Mucosa of descending colon (tissue), 3 donors: ENCODE measurements around the gene RETN. TPM values are rescaled to one million over a fixed set of nuclear protein-coding genes. Genes with fewer than 3 reads are reported as not detected.

Source experiments
- ATAC-seq: fragments of 200-7000 bp; cut with Tn5 transposase; one replicate; pipeline ENCODE4 v1.9.1; 2020; ENCODE audit warnings: mild to moderate bottlenecking, moderate library complexity
- DNase-seq, 3 donors: peaks; one replicate each; pipeline ENCODE4 v3.0.0-alpha.2; 2020
- H3K36me3 ChIP-seq: fragments of 200-600 bp; one replicate; pipeline ENCODE4 v1.8.0; 2021; ENCODE audit warnings: low read depth, mild to moderate bottlenecking
- H3K4me1 ChIP-seq: fragments of 200-600 bp; one replicate; pipeline ENCODE4 v1.8.0; 2021; ENCODE audit warnings: low read depth, mild to moderate bottlenecking
- H3K4me3 ChIP-seq: fragments of 200-600 bp; one replicate; pipeline ENCODE4 v1.8.0; 2021; ENCODE audit warnings: mild to moderate bottlenecking
- H3K9me3 ChIP-seq: fragments of 200-600 bp; one replicate; pipeline ENCODE4 v1.8.0; 2021; ENCODE audit warnings: mild to moderate bottlenecking
- CTCF ChIP-seq: fragments of 200-600 bp; IDR thresholded peaks from one replicate; pipeline ENCODE4 v1.8.0; 2022; ENCODE audit warnings: antibody characterized with exemption, mild to moderate bottlenecking
- intact Hi-C, 2 donors: fragments of 100-400 bp; cut with DNase I in 1 of 2; cut with micrococcal nuclease in 1 of 2; formaldehyde crosslinking; loops; one replicate each; pipeline versions ENCODE4 v1.11.0 to v1.11.1; 2022; cut with DNase I, micrococcal nuclease
- total RNA-seq, 3 donors: library from RNA; stranded (reverse); fragmentation: NEBNext Ultra II Directional in 2 of 3; extraction: Animal tissue kit (Norgen Biotek cat#: 25700) in 2 of 3; gene quantifications; one replicate each; pipeline versions ENCODE4 v1.2.1 to v1.2.4, GENCODE V29; 2021 to 2023
- donor health status: DM: no; HTN: no; CAD: no; lungs with moderate emphysema.
- donor health status: DM: no; HTN: no; CAD: no.
- donor health status: DM: no; HTN: yes; CAD: no.

RETN gene
- total RNA-seq, 3 donors from 2014 or later = not detected

GRCh38 chr19:7692417-7693088 lies 23.7 kb downstream of the RETN start:
- Histone ChIP-seq H3K36me3 (no peaks in the 10 kb centered on the region), H3K4me3 (no peak overlapping the region), H3K9me3 (no peaks in the 10 kb centered on the region), H3K4me1 (no peaks in the 10 kb centered on the region)
- no peak for TF ChIP-seq CTCF
- no peak for ATAC-seq
- DNase-seq = no peak
- intact Hi-C loops = no loop called here

- ATAC-seq (no peak), DNase-seq (no peak)
- intact Hi-C loops = no loop called here
- Histone ChIP-seq H3K9me3 (no peaks in the 10 kb centered on the region), H3K4me3 (no peak overlapping the region), H3K36me3 (no peaks in the 10 kb centered on the region), H3K4me1 (no peaks in the 10 kb centered on the region)
- TF ChIP-seq CTCF = no peak
These were observed 25.6 kb downstream of the RETN start for GRCh38 chr19:7694499-7694898.

GRCh38 chr19:7697721-7698287 lies 29.0 kb downstream of the RETN start:
- ATAC-seq = no peak
- intact Hi-C loops = no loop called here
- TF ChIP-seq CTCF = no peak
- no peak for DNase-seq
- H3K36me3 ChIP-seq = no peaks in the 10 kb centered on the region
- H3K4me1 ChIP-seq = no peaks in the 10 kb centered on the region
- no peaks in the 10 kb centered on the region for H3K9me3 ChIP-seq
- H3K4me3 ChIP-seq = no peak overlapping the region

GRCh38 chr19:7698583-7698982 lies 29.7 kb downstream of the RETN start:
- TF ChIP-seq CTCF = no peak
- ATAC-seq (no peak), DNase-seq (no peak)
- no peaks in the 10 kb centered on the region for H3K36me3 ChIP-seq
- H3K4me3 ChIP-seq = no peak overlapping the region
- intact Hi-C loops = no loop called here
- no peaks in the 10 kb centered on the region for H3K4me1 ChIP-seq
- H3K9me3 ChIP-seq = no peaks in the 10 kb centered on the region

- no peaks in the 10 kb centered on the region for H3K9me3 ChIP-seq
- intact Hi-C loops = no loop called here
- no peak for ATAC-seq
These were observed 30.2 kb downstream of the RETN start for GRCh38 chr19:7699003-7699402.

More at GRCh38 chr19:7699003-7699402, 30.2 kb downstream of the RETN start:
- TF ChIP-seq CTCF = no peak
- no peak overlapping the region for H3K4me3 ChIP-seq
- H3K4me1 ChIP-seq = no peaks in the 10 kb centered on the region
- H3K36me3 ChIP-seq = no peaks in the 10 kb centered on the region
- no peak for DNase-seq
